WTC11 (cell line): Measurements from ENCODE around the gene DENND11. TPM values are rescaled to one million over a fixed set of nuclear protein-coding genes. Genes with fewer than 3 reads are reported as not detected.

ENCODE experiments used
- ATAC-seq: fragments of 200-7000 bp; cut with Tn5 transposase; 2 replicates; pipeline ENCODE4 v1.10.0; 2021; ENCODE audit warnings: mild to moderate bottlenecking, moderate library complexity
- CTCF ChIA-PET: fragments of 300-600 bp; sonication (Branson Sonifier 250); formaldehyde crosslinking; loops from one replicate; lab custom pipeline; 2021; ENCODE audit warnings: antibody characterized with exemption; lab: Charles Lee
- POLR2A ChIA-PET: fragments of 350-600 bp; sonication (Branson Sonifier 250); formaldehyde crosslinking; loops from one replicate; lab custom pipeline; 2021; ENCODE audit warnings: antibody characterized with exemption; lab: Charles Lee
- DNase-seq: peaks from one replicate; pipeline ENCODE4 v3.0.0; 2021; ENCODE audit warnings: low spot score
- H3K27ac Mint-ChIP-seq: 2 replicates; pipeline ENCODE4 v1.8.0; 2021; ENCODE audit warnings: mixed read lengths
- H3K27me3 Mint-ChIP-seq: 2 replicates; pipeline ENCODE4 v1.8.0; 2021; ENCODE audit warnings: low read depth, mild to moderate bottlenecking, moderate library complexity, mixed read lengths
- H3K36me3 Mint-ChIP-seq: 2 replicates; pipeline ENCODE4 v1.8.0; 2021; ENCODE audit warnings: mixed read lengths
- H3K4me1 Mint-ChIP-seq: 2 replicates; pipeline ENCODE4 v1.8.0; 2022; ENCODE audit warnings: mixed read lengths
- H3K4me3 Mint-ChIP-seq: 2 replicates; pipeline ENCODE4 v1.8.0; 2021; ENCODE audit warnings: mild to moderate bottlenecking, moderate library complexity, mixed read lengths
- H3K9me3 Mint-ChIP-seq: 2 replicates; pipeline ENCODE4 v1.8.0; 2021; ENCODE audit warnings: mixed read lengths
- CTCF ChIP-seq: fragments of 200-600 bp; IDR thresholded peaks from 2 replicates; pipeline ENCODE4 v1.8.0; 2022; ENCODE audit warnings: antibody characterized with exemption
- EMX1 ChIP-seq: fragments of 250-450 bp; sonication (Bioruptor Pico); IDR thresholded peaks from 2 replicates; pipeline ENCODE4 v1.8.0; 2021; ENCODE audit warnings: mild to moderate bottlenecking
- GABPB1 ChIP-seq: sonication (generic); formaldehyde crosslinking; IDR thresholded peaks from 2 replicates; pipeline ENCODE4 v1.8.1; 2023; ENCODE audit warnings: mild to moderate bottlenecking, missing genetic modification reagents
- HMGA2 ChIP-seq: fragments of 250-450 bp; sonication (Bioruptor Pico); IDR thresholded peaks from 2 replicates; pipeline ENCODE4 v1.4.0; 2021; ENCODE audit warnings: mild to moderate bottlenecking, moderate library complexity
- JUN ChIP-seq: sonication (generic); formaldehyde crosslinking; IDR thresholded peaks from 2 replicates; pipeline ENCODE4 v1.8.0; 2023; ENCODE audit warnings: mild to moderate bottlenecking, missing genetic modification reagents
- NFATC4 ChIP-seq: fragments of 250-450 bp; sonication (Bioruptor Pico); IDR thresholded peaks from 2 replicates; pipeline ENCODE4 v1.9.0; 2021; ENCODE audit warnings: mild to moderate bottlenecking
- NFYB ChIP-seq: sonication (generic); formaldehyde crosslinking; conservative IDR thresholded peaks from 2 replicates; pipeline ENCODE4 v1.8.0; 2022; ENCODE audit warnings: low read depth, missing genetic modification reagents
- NR2C2 ChIP-seq: sonication (generic); formaldehyde crosslinking; IDR thresholded peaks from 2 replicates; pipeline ENCODE4 v1.8.0; 2022; ENCODE audit warnings: mild to moderate bottlenecking, missing genetic modification reagents
- NR3C1 ChIP-seq: sonication (generic); formaldehyde crosslinking; conservative IDR thresholded peaks from 2 replicates; pipeline ENCODE4 v1.8.1; 2023; ENCODE audit warnings: low read depth, mild to moderate bottlenecking, missing genetic modification reagents
- PREB ChIP-seq: sonication (generic); formaldehyde crosslinking; IDR thresholded peaks from 2 replicates; pipeline ENCODE4 v1.8.1; 2022; ENCODE audit warnings: mild to moderate bottlenecking, missing genetic modification reagents, moderate library complexity, borderline replicate concordance
- RELA ChIP-seq: sonication (generic); formaldehyde crosslinking; IDR thresholded peaks from 2 replicates; pipeline ENCODE4 v1.8.1; 2022; ENCODE audit warnings: missing genetic modification reagents, mild to moderate bottlenecking, borderline replicate concordance
- SMAD3 ChIP-seq: sonication (generic); formaldehyde crosslinking; IDR thresholded peaks from 2 replicates; pipeline ENCODE4 v1.8.0; 2022; ENCODE audit warnings: missing genetic modification reagents, mild to moderate bottlenecking, borderline replicate concordance
- STAT6 ChIP-seq: sonication (generic); formaldehyde crosslinking; conservative IDR thresholded peaks from 2 replicates; pipeline ENCODE4 v1.8.1; 2023; ENCODE audit warnings: mild to moderate bottlenecking, low read depth, missing genetic modification reagents, moderate library complexity
- ZBTB43 ChIP-seq: sonication (generic); formaldehyde crosslinking; IDR thresholded peaks from 2 replicates; pipeline ENCODE4 v1.8.1; 2023; ENCODE audit warnings: mild to moderate bottlenecking, missing genetic modification reagents
- ZNF232 ChIP-seq: sonication (generic); formaldehyde crosslinking; IDR thresholded peaks from 2 replicates; pipeline ENCODE4 v1.8.0; 2022; ENCODE audit warnings: mild to moderate bottlenecking, missing genetic modification reagents
- ZNF317 ChIP-seq: sonication (generic); formaldehyde crosslinking; IDR thresholded peaks from 2 replicates; pipeline ENCODE4 v1.8.1; 2023; ENCODE audit warnings: low read depth, mild to moderate bottlenecking, moderate library complexity, missing genetic modification reagents, borderline replicate concordance
- ZSCAN18 ChIP-seq: fragments of 250-450 bp; sonication (Bioruptor Pico); IDR thresholded peaks from 2 replicates; pipeline ENCODE4 v2.1.2; 2022; ENCODE audit warnings: mild to moderate bottlenecking, moderate library complexity
- total RNA-seq: library from RNA; stranded (reverse); gene quantifications from 3 replicates; pipeline ENCODE4 v1.2.3, GENCODE V29; 2021
- TF ChIP-seq, protein P1 (sequence below): sonication (generic); formaldehyde crosslinking; IDR thresholded peaks from 2 replicates; pipeline ENCODE4 v1.8.0; 2023; ENCODE audit warnings: mild to moderate bottlenecking, missing genetic modification reagents
- TF ChIP-seq, protein P2 (sequence below): fragments of 250-450 bp; sonication (Bioruptor Pico); IDR thresholded peaks from 2 replicates; pipeline ENCODE4 v1.9.0; 2021; ENCODE audit warnings: mild to moderate bottlenecking
- TF ChIP-seq, protein P3 (sequence below): fragments of 250-450 bp; sonication (Bioruptor Pico); conservative IDR thresholded peaks from 2 replicates; pipeline ENCODE4 v1.9.0; 2021; ENCODE audit warnings: mild to moderate bottlenecking

DENND11 gene
- total RNA-seq, 1 experiment from 2014 or later: 22.1 TPM

- POLR2A ChIA-PET: no interaction called here
- Mint-ChIP-seq H3K27me3 (no peaks in the 10 kb centered on the region), H3K27ac (no peak overlapping the region)
These were observed 12.6 kb upstream of the DENND11 start for GRCh38 chr7:141714571-141714970.

GRCh38 chr7:141713890-141714289, 11.9 kb upstream of the DENND11 start:
- ChIA-PET CTCF (interaction anchor here (0.9 to 4.4 kb wide), 3 partner anchors 13 to 584 kb away, joined by 3 to 26 read pairs (median 3); partner anchors contain the start of gene SSBP1), POLR2A (no interaction called here)
- DNase-seq (no peak), ATAC-seq (no peak)
- Mint-ChIP-seq H3K4me1 (peaks cover 53% of the 10 kb centered on the region), H3K27ac (no peak overlapping the region), H3K36me3 (no peaks in the 10 kb centered on the region), H3K4me3 (no peak overlapping the region), H3K9me3 (no peaks in the 10 kb centered on the region), H3K27me3 (no peaks in the 10 kb centered on the region)
- TF ChIP-seq STAT6 (CRISPR knock-in tag) (no peak), CTCF (no peak), NR2C2 (CRISPR knock-in tag) (no peak), NR3C1 (CRISPR knock-in tag) (no peak), SMAD3 (CRISPR knock-in tag) (no peak)
- TF ChIP-seq, protein P1, sequence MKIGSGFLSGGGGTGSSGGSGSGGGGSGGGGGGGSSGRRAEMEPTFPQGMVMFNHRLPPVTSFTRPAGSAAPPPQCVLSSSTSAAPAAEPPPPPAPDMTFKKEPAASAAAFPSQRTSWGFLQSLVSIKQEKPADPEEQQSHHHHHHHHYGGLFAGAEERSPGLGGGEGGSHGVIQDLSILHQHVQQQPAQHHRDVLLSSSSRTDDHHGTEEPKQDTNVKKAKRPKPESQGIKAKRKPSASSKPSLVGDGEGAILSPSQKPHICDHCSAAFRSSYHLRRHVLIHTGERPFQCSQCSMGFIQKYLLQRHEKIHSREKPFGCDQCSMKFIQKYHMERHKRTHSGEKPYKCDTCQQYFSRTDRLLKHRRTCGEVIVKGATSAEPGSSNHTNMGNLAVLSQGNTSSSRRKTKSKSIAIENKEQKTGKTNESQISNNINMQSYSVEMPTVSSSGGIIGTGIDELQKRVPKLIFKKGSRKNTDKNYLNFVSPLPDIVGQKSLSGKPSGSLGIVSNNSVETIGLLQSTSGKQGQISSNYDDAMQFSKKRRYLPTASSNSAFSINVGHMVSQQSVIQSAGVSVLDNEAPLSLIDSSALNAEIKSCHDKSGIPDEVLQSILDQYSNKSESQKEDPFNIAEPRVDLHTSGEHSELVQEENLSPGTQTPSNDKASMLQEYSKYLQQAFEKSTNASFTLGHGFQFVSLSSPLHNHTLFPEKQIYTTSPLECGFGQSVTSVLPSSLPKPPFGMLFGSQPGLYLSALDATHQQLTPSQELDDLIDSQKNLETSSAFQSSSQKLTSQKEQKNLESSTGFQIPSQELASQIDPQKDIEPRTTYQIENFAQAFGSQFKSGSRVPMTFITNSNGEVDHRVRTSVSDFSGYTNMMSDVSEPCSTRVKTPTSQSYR (CRISPR knock-in tag): no peak

More at GRCh38 chr7:141714571-141714970, 12.6 kb upstream of the DENND11 start:
- Mint-ChIP-seq H3K9me3 (no peaks in the 10 kb centered on the region), H3K4me1 (peaks cover 47% of the 10 kb centered on the region), H3K36me3 (no peaks in the 10 kb centered on the region), H3K4me3 (no peak overlapping the region)
- ATAC-seq (no peak), DNase-seq (no peak)
- TF ChIP-seq ZSCAN18 (CRISPR knock-in tag) (no peak), NFATC4 (no peak), EMX1 (CRISPR knock-in tag) (no peak), ZBTB43 (CRISPR knock-in tag) (no peak), NR3C1 (CRISPR knock-in tag) (no peak), ZNF232 (no peak), PREB (CRISPR knock-in tag) (no peak), NFYB (no peak), RELA (CRISPR knock-in tag) (no peak), JUN (CRISPR knock-in tag) (no peak), ZNF317 (no peak), GABPB1 (CRISPR knock-in tag) (no peak), HMGA2 (no peak)
- TF ChIP-seq, protein P2, sequence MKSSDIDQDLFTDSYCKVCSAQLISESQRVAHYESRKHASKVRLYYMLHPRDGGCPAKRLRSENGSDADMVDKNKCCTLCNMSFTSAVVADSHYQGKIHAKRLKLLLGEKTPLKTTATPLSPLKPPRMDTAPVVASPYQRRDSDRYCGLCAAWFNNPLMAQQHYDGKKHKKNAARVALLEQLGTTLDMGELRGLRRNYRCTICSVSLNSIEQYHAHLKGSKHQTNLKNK (CRISPR knock-in tag): no peak
- TF ChIP-seq, protein P3, sequence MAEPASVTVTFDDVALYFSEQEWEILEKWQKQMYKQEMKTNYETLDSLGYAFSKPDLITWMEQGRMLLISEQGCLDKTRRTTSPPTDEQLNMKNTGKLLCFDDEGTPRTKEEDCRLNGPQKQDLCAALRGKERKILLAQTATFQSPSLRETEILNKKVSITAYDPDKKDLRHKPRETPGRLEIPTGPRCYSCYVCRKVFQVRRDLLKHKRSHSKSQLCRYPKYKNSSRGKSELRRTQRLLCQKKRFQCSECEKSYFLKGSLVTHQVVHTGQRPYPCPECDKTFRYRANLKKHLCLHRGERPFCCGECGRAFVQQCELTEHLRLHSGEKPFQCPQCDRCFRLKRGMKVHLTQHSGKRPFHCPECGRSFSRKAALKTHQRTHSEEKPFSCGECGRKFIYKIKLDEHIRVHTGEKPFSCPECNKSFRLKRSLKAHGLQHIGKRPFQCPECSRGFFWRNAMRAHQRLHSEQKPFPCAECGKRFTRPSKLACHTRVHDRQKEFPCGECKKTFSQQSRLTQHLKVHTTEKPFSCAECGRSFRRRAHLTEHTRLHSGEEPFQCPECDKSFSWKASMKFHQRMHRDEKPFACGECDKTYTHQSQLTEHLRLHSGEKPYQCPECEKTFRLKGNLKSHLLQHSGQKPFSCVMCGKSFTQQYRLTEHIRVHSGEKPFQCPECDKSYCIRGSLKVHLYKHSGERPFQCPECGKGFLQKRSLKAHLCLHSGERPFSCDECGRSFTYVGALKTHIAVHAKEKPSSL (CRISPR knock-in tag): no peak
- CTCF ChIA-PET: interaction anchor here (0.9 to 4.4 kb wide), 2 partner anchors 23 to 583 kb away, joined by 3 to 26 read pairs; partner anchors contain the start of gene SSBP1
